Transverse colon (tissue), 4 donors: ENCODE measurements around the gene IRX4. TPM values are rescaled to one million over a fixed set of nuclear protein-coding genes. Genes with fewer than 3 reads are reported as not detected.

Source experiments
- DNase-seq: peaks from one replicate; pipeline ENCODE4 v3.0.0-alpha.2; 2019
- H3K27ac ChIP-seq, 4 donors: fragments of 200-600 bp; sonication (generic); 2 replicates each; pipeline ENCODE4 v1.5.1; 2016 to 2018; ENCODE audit warnings: inconsistent platforms in 4 of 4
- H3K27me3 ChIP-seq: fragments of 200-600 bp; sonication (generic); 2 replicates; pipeline ENCODE4 v1.5.1; 2017; ENCODE audit warnings: inconsistent platforms
- H3K36me3 ChIP-seq, 4 donors: fragments of 200-600 bp; sonication (generic); 2 replicates each; pipeline ENCODE4 v1.5.1; 2017 to 2019; ENCODE audit warnings: inconsistent platforms in 4 of 4
- H3K4me1 ChIP-seq, 4 donors: fragments of 200-600 bp; sonication (generic); 2 replicates each; pipeline ENCODE4 v1.5.1; 2017 to 2020; ENCODE audit warnings: inconsistent platforms in 4 of 4
- H3K4me3 ChIP-seq, 4 donors: fragments of 200-600 bp; sonication (generic); 1 replicate in 1 of 4; 2 replicates in 3 of 4; pipeline versions ENCODE4 v1.5.1 to v1.6.1; 2017 to 2019; ENCODE audit warnings: inconsistent platforms in 4 of 4
- H3K9me3 ChIP-seq, 2 donors: fragments of 200-600 bp; sonication (generic); 2 replicates each; pipeline ENCODE4 v1.5.1; 2017 to 2019; ENCODE audit warnings: inconsistent platforms in 2 of 2
- EP300 ChIP-seq: sonication (generic); formaldehyde crosslinking; IDR thresholded peaks from one replicate; pipeline ENCODE4 v1.6.1; 2017; ENCODE audit warnings: antibody characterized with exemption, low read depth
- POLR2A ChIP-seq: fragments of 450-650 bp; IDR thresholded peaks from one replicate; pipeline ENCODE4 v1.6.1; 2016; ENCODE audit warnings: antibody characterized with exemption, mild to moderate bottlenecking, moderate library complexity
- POLR2AphosphoS5 ChIP-seq, 3 donors: sonication (generic); formaldehyde crosslinking; IDR thresholded peaks; one replicate each; pipeline ENCODE4 v1.6.1; 2016; ENCODE audit warnings: antibody characterized with exemption in 3 of 3
- WGBS, 2 donors: methylation state at CpG; one replicate each; pipeline ENCODE4 v1.1.5; 2018; ENCODE audit warnings: low coverage in 1 of 2; 5-methylcytosine and 5-hydroxymethylcytosine counted together
- in situ Hi-C, 4 donors: fragments of 200-750 bp; cut with MboI; loops; one replicate each; pipeline versions ENCODE4 v1.15.0 to v1.15.1; 2017; ENCODE audit warnings: low sequenced_read_pairs in 3 of 4, low pct_ligation_motif_present in 1 of 4, low pct_unique_long_range_greater_than_20kb in 1 of 4
- intact Hi-C: fragments of 100-400 bp; cut with DNase I; formaldehyde crosslinking; loops from one replicate; pipeline ENCODE4 v1.15.1; 2023; ENCODE audit warnings: low total_unique reads
- total RNA-seq, 4 donors: library from RNA; depleted of rRNA; stranded (reverse); fragments of >200 nt; gene quantifications; one replicate each; pipeline ENCODE4 v1.1.0, GENCODE V29; 2016
- TF ChIP-seq, protein P1 (sequence below), 5 experiments: fragments of 200-600 bp in 3 of 5; fragments of 450-650 bp in 2 of 5; sonication (generic) in 3 of 5; IDR thresholded peaks; 1 replicate in 2 of 5; 2 replicates in 3 of 5; pipeline ENCODE4 v1.5.1; 2016 to 2017; ENCODE audit warnings: antibody characterized with exemption in 5 of 5, inconsistent platforms in 3 of 5, mild to moderate bottlenecking in 2 of 5, moderate library complexity in 1 of 5

The IRX4 gene
- total RNA-seq, 4 donors from 2014 or later: not detected

DNA sequence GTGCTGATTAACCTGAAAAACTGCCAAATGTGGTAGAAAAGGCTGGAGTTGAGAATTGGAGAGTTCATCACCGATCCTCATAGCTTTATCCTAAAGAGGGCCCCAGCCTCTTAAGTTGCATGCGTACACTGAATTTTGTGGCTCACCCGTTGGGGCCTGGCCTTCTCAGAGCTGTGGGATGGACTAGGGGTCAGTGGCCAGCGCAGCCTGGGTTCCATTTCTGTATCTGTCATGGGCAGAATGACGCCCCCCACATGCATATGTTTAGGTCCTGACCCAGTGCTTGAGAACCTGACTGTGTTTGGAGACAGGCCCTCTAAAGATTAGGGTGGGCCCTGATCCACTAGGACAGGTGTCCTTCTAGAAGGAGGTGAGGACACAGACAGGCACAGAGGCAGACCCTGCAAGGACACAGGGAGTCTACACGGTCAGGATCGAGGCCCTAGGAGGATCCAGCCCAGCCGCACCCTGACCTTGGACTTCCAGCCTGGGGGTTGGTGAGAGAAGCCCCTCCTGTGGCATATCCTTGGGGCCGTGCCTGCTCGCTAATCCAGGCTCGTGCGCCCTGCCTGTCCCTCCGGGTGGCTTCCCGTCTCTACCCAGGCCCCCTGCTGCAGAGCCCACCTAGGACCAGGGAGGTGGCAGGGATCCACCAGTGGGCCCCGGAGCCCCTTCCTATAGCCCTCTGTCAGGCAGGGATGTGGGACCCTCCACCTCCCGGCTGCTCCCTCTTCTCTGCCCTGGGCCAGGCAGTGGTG lies 49.3 kb downstream of the IRX4 start:
- Histone ChIP-seq H3K36me3 (no peaks in the 10 kb centered on the region), H3K9me3 (no peaks in the 10 kb centered on the region), H3K4me3 (no peak overlapping the region), H3K27me3 (peaks cover 32% of the 10 kb centered on the region), H3K27ac (no peak overlapping the region), H3K4me1 (no peaks in the 10 kb centered on the region)
- TF ChIP-seq POLR2AphosphoS5 (IDR thresholded peaks at IDR 0.05): no peak
- intact Hi-C loops (no loop called here), in situ Hi-C loops (no loop called here)
- WGBS, 2 donors: 85% methylated on average over 16 of the region's 16 CpGs; no CpG with 5 or more reads in 1 of the 2 donors
- no peak for DNase-seq

DNA sequence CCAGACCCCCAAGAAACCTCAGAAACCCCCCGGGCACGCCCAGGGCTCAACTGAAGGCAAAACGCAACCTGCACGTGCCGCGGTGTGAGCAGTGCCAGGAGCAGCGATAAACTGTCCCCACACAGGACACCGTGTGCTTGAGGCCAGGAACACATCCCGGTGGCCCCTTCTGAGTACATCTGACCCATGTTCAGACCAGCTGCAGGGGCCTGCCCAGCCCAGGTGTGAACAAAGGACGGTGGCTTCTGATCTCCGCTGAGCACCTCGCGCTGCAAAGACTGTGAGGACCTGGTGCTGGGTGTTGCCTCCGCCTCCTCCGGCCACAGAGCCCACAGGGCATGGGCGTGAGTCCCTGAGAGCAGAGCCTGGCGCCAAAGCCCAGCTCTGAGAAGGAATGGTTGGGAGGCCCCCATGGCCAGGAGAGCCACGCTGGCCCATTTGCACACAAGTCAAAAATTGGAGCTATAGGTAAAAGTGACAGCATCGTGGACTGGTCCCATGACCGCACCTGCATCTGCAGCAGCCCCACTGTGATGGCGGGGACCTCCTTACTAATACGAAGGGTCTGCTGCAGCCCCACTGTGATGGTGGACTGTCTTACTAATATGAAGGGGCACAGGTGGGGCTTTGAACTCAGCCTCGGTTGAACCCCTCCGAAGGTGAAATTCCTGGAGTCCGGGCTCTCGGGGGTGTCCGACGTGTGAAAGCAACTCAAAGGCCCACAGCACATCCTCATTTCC lies 50.0 kb downstream of the IRX4 start:
- Histone ChIP-seq H3K4me1 (no peaks in the 10 kb centered on the region), H3K36me3 (no peaks in the 10 kb centered on the region), H3K9me3 (no peaks in the 10 kb centered on the region), H3K27me3 (peaks cover 27% of the 10 kb centered on the region), H3K27ac (no peak overlapping the region), H3K4me3 (no peak overlapping the region)
- in situ Hi-C loops (no loop called here), intact Hi-C loops (no loop called here)
- no peak for TF ChIP-seq POLR2A
- no peak for TF ChIP-seq POLR2AphosphoS5 (IDR thresholded peaks at IDR 0.05)
- TF ChIP-seq EP300: no peak
- TF ChIP-seq, protein P1, sequence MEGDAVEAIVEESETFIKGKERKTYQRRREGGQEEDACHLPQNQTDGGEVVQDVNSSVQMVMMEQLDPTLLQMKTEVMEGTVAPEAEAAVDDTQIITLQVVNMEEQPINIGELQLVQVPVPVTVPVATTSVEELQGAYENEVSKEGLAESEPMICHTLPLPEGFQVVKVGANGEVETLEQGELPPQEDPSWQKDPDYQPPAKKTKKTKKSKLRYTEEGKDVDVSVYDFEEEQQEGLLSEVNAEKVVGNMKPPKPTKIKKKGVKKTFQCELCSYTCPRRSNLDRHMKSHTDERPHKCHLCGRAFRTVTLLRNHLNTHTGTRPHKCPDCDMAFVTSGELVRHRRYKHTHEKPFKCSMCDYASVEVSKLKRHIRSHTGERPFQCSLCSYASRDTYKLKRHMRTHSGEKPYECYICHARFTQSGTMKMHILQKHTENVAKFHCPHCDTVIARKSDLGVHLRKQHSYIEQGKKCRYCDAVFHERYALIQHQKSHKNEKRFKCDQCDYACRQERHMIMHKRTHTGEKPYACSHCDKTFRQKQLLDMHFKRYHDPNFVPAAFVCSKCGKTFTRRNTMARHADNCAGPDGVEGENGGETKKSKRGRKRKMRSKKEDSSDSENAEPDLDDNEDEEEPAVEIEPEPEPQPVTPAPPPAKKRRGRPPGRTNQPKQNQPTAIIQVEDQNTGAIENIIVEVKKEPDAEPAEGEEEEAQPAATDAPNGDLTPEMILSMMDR (IDR thresholded peaks at IDR 0.05): no peak
- DNase-seq: no peak
- 76 to 80% methylated on average over 2 to 28 of the region's 28 CpGs for WGBS, 2 donors

DNA sequence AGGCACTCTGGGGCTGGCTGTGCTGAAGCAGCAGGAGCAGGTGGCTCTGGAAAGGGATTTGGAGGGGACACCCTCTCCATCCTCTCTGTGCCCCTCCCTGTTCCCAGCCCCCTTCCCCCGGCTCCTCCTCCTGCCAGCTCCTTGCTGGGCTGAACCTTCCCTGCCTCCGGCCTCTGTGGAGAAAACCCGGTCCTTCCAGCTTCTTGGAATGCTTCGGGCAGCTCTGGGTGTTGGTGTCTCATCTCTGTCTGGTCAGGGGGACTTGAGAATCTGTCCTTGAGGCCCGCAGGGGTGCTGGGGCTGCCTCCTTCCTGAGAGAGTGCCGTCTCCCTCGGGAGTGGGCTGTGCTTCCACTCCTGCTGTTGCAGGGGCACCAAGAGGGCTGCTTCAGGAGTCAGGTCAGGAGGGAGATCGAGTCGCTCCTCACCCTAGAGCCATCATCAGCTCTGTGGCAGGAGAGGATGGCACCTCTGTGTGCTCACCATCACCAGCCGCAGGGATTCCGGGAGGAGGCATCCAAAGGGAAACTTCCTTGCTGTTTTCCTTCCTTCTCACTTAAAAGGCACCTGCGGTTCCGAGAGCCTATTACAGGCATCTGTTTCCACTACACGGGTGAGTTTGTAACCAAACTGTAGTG lies 50.9 kb downstream of the IRX4 start:
- TF ChIP-seq EP300: no peak
- no peak for TF ChIP-seq POLR2A
- TF ChIP-seq, protein P1 (IDR thresholded peaks at IDR 0.05): no peak
- no peak for TF ChIP-seq POLR2AphosphoS5 (IDR thresholded peaks at IDR 0.05)
- DNase-seq: no peak
- 41 to 51% methylated on average over 4 to 13 of the region's 14 CpGs for WGBS, 2 donors
- in situ Hi-C loops (no loop called here), intact Hi-C loops (no loop called here)
- no peaks in the 10 kb centered on the region for H3K4me1 ChIP-seq
- H3K36me3 ChIP-seq: no peaks in the 10 kb centered on the region
- no peak overlapping the region for H3K27ac ChIP-seq
- no peak overlapping the region for H3K4me3 ChIP-seq
- peaks cover 20% of the 10 kb centered on the region for H3K27me3 ChIP-seq
- H3K9me3 ChIP-seq: no peaks in the 10 kb centered on the region

DNA sequence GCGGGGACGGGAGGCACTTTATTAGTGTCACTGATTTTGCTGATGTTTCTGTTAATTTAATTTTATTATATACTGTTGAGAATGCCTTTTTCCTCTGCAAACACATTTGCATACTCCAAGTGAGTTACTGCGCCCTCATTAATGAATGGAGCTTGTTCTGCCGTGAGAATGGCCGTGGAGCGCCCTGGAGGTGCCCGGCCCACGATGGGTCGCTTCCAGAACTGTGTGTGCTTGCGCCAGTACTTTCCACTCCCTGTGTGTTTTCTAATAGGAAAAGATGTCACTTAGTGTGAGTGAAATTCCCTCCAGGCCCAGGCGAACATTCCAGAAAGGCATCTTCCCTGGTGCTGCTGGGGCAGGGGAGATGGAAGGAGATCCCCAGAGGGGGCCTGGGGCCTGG lies 51.5 kb downstream of the IRX4 start:
- H3K4me1 ChIP-seq: no peaks in the 10 kb centered on the region
- H3K27ac ChIP-seq: no peak overlapping the region
- no peaks in the 10 kb centered on the region for H3K36me3 ChIP-seq
- TF ChIP-seq, protein P1 (IDR thresholded peaks at IDR 0.05): no peak
- no peak for TF ChIP-seq POLR2A
- no peak for TF ChIP-seq POLR2AphosphoS5 (IDR thresholded peaks at IDR 0.05)
- TF ChIP-seq EP300: no peak
- DNase-seq: no peak
- no peak overlapping the region for H3K4me3 ChIP-seq
- in situ Hi-C loops (no loop called here), intact Hi-C loops (no loop called here)
- WGBS, 2 donors: 87 to 93% methylated on average over 2 to 11 of the region's 11 CpGs
- peaks cover 15% of the 10 kb centered on the region for H3K27me3 ChIP-seq
- H3K9me3 ChIP-seq: no peaks in the 10 kb centered on the region
